ENCODE data around the gene SAT2.

The SAT2 gene

DNA sequence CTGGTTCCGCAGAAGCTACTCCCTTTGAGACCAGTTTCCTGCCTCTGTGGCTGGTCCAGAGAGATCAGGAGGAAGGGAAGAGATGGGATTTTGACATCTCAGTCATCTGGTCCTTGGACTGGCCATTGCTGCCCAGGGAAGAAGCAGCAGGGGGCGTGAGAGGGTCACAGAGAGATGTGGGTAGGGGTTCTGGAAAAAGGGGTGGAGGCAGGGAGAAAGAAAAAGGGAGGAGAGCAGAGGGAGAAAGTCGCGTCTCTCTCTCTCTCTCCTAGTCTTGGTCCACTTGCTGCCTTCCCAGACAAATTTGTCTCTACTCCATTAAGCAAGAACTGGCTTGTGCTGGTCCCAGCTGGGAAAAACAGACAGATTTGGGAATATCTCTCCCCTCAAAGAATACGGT is 6.8 kb upstream of the SAT2 start:
- TF ChIP-seq, protein P1, sequence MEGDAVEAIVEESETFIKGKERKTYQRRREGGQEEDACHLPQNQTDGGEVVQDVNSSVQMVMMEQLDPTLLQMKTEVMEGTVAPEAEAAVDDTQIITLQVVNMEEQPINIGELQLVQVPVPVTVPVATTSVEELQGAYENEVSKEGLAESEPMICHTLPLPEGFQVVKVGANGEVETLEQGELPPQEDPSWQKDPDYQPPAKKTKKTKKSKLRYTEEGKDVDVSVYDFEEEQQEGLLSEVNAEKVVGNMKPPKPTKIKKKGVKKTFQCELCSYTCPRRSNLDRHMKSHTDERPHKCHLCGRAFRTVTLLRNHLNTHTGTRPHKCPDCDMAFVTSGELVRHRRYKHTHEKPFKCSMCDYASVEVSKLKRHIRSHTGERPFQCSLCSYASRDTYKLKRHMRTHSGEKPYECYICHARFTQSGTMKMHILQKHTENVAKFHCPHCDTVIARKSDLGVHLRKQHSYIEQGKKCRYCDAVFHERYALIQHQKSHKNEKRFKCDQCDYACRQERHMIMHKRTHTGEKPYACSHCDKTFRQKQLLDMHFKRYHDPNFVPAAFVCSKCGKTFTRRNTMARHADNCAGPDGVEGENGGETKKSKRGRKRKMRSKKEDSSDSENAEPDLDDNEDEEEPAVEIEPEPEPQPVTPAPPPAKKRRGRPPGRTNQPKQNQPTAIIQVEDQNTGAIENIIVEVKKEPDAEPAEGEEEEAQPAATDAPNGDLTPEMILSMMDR (IDR thresholded peaks at IDR 0.05; ENCODE audit: control insufficient read depth, extremely low read depth, insufficient read depth): peak; percentile 57
- no peak overlapping the region for H3K4me3 ChIP-seq (ENCODE audit: low read depth, low read length)
- no peak for DNase-seq (ENCODE audit: low read depth)

DNA sequence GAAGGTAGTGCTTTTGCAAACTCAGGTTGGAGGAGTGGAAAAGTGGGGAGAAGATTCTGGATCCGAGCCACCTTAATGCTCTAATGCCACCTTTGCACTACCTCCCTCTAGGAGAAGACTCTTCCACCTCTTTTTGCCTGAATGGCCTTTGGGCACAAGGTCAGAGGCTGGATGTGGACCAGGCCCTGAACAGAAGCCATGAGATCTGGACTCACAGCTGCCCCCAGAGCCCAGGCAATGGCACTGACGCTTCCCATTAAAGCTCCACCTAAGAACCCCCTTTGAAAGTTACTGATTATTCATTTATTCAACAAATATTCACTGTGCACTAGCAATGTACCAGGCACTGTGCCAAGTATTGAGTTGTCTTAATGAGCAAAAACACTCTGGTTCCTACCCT is 5.5 kb upstream of the SAT2 start:
- TF ChIP-seq, protein P1 (IDR thresholded peaks at IDR 0.05; ENCODE audit: control insufficient read depth, extremely low read depth, insufficient read depth): no peak
- H3K4me3 ChIP-seq (ENCODE audit: low read depth, low read length): no peak overlapping the region
- DNase-seq (ENCODE audit: low read depth): no peak

DNA sequence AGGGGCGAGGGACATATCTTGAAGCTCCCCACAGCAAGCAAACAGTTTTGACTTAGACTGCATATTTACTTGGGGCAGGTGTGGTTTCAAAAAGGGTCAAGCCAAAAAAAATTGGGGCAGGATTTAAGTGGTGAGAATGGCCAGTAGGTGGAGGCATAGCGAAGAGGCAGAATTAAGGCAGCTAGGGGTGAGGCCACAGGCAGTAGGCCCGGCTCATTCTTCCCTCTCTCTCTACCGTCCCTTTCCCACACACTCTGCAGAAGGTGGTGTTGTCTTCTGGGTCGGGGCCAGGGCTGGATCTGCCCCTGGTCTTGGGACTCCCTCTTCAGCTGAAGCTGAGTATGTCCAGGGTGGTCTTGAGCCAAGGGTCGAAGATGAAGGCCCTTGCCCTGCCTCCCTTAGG is 4.9 kb upstream of the SAT2 start:
- no peak overlapping the region for H3K4me3 ChIP-seq (ENCODE audit: low read depth, low read length)
- TF ChIP-seq, protein P1 (IDR thresholded peaks at IDR 0.05; ENCODE audit: control insufficient read depth, extremely low read depth, insufficient read depth): peak; percentile 61
- peak; percentile 46 for DNase-seq (ENCODE audit: low read depth)

DNA sequence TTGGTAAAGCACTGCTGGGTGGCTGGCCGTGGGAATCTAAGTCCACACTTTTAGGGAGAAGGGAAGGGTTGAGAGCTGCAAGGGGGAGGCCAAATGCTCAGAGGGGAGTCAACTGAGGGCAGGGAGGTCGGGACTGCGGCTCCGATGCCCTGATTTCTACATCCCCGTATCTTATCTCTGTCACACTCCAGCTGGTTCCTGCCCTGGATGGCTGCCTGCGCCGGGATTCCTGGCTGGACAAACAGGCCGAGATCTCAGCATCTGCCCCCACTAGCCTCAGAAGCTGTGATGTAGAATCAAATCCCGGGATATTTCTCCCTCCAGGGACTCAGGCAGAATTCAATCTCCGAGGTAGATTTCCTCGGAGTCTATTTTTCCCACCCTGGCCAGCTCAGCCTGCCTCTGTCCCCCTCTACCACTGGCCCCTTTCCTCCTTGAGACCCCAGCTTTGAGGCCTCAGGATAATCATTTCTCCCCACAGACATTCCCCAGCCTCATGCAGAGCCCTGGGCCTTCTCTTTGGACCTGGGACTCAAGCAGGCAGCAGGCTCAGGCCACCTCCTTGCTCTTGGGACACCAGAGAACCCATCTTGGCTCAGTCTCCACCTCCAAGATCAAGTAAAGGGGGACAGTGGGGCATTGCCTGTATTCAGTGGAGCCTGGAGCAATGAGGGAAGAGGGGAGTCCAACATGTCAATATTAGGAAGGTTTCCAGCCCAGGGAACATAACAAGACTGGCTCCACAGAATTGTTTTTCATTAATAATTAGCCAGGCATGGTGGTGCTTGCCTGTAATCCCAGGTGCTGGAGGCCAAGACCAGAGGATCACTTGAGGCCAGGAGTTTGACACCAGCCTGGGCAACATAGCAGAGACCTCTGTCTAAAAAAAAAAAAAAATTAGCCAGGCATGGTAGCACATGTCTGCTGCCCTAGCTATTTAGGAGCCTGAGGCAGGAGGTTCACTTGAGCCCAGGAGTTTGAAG is 4.1 kb upstream of the SAT2 start:
- no peak overlapping the region for H3K4me3 ChIP-seq (ENCODE audit: low read depth, low read length)
- TF ChIP-seq, protein P1 (IDR thresholded peaks at IDR 0.05; ENCODE audit: control insufficient read depth, extremely low read depth, insufficient read depth): no peak
- DNase-seq (ENCODE audit: low read depth): no peak

DNA sequence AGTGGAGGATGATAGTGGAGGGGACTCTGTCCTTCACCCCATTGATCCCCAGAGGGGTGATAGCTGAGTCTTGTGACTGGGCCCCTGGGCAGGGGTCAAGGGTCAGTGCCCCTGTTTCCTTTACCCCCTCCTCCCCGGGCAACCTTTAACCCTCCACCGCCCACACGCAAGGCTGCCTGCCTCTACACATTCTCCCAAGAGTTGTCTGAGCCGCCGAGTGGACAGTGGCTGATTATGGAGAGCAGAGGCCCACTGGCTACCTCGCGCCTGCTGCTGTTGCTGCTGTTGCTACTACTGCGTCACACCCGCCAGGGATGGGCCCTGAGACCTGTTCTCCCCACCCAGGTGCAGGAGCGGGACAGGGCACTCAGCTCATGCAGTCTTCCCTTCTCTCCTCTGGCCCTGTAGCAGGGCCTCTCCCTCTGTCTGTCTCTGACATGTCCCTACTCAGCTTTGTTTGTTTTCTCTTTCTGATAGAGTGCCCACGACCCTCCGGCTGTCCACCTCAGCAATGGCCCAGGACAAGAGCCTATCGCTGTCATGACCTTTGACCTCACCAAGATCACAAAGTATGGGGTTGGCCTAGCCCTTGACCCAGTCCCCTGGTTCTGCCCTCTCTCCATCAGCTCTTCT is 2.4 kb upstream of the SAT2 start, which contains the start of gene SHBG:
Gene SHBG, plus strand, starts transcription at position 197 of the 633 bp plus-strand sequence. Its CDS starts 38 bp downstream, at position 235.
- no peak for DNase-seq (ENCODE audit: low read depth)
- no peak within 1 kb of the TSS for H3K4me3 ChIP-seq (ENCODE audit: low read depth, low read length)
- TF ChIP-seq, protein P1 (IDR thresholded peaks at IDR 0.05; ENCODE audit: control insufficient read depth, extremely low read depth, insufficient read depth): no peak

DNA sequence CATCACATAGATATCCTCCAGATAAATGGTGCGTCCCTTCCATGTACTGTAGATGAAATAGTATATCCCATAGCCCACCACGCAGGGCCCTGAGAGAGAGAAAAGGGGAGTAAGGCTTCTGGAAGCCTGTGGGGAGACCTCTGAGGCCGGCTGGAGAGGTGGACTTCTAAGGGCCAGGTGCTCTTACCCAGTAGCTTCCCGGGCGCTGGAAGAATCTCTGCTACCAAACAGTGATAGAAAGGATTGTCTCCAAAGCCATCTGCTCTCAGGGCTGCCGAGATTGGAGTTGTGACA is 718 bp downstream of the SAT2 start:
- H3K4me3 ChIP-seq (ENCODE audit: low read depth, low read length): peak overlapping the region; percentile 90
- DNase-seq (ENCODE audit: low read depth): no peak
- TF ChIP-seq, protein P1 (IDR thresholded peaks at IDR 0.05; ENCODE audit: control insufficient read depth, extremely low read depth, insufficient read depth): no peak
